K562 (cell line): ENCODE measurements around the gene GALNT5. TPM values are rescaled to one million over a fixed set of nuclear protein-coding genes. Genes with fewer than 3 reads are reported as not detected.

Source experiments
- ATAC-seq: fragments of 200-7000 bp; cut with Tn5 transposase; 3 replicates; pipeline ENCODE4 v1.9.1; 2020; ENCODE audit warnings: moderate library complexity
- BruUV-seq: library from RNA; stranded (reverse); fragments of 400-500 nt; replicated peaks from 2 replicates; lab custom pipeline; 2021; lab: Mats Ljungman, UMichigan
- CTCF ChIA-PET: fragments of 300-600 bp; formaldehyde crosslinking; extraction: SDS; loops from one replicate; lab custom pipeline; 2021; ENCODE audit warnings: low intra/inter-chr PET ratio; lab: Yijun Ruan, JAX
- POLR2A ChIA-PET: fragments of 300-600, 350-650 bp; sonication (Branson Sonifier 250); formaldehyde crosslinking; extraction: SDS; loops from one replicate; lab custom pipeline; 2021; ENCODE audit warnings: antibody characterized with exemption, inconsistent platforms; lab: Yijun Ruan, JAX
- DNase-seq, 4 experiments: peaks; one replicate each; pipeline versions ENCODE4 v3.0.0 to v3.0.0-alpha.2; 2011 to 2018; ENCODE audit warnings: low spot score in 3 of 4, mixed read lengths in 3 of 4; ENCODE audit errors: extremely low read depth in 1 of 4
- FAIRE-seq: peaks from 2 replicates; lab custom pipeline; 2011; peaks lifted over from hg19 to GRCh38; lab: Jason Lieb, UNC
- H2AFZ ChIP-seq: 2 replicates; pipeline ENCODE4 v1.6.0; 2011; ENCODE audit warnings: low read depth, low read length, control low read depth, inconsistent platforms
- H3K27ac ChIP-seq: fragments of 200-600 bp; 3 replicates; pipeline ENCODE4 v1.8.0; 2011; ENCODE audit warnings: low read depth, mild to moderate bottlenecking, control low read depth, inconsistent platforms, low read length, moderate library complexity, mixed read lengths; ENCODE audit errors: extremely low read depth
- H3K27me3 ChIP-seq, 2 experiments: fragments of 300-600 bp in 1 of 2; 2 replicates in 1 of 2; 3 replicates in 1 of 2; pipeline versions ENCODE4 v1.6.0 to v1.8.0; 2011; ENCODE audit warnings: inconsistent platforms in 2 of 2, low read length in 2 of 2, mild to moderate bottlenecking in 1 of 2, mixed read lengths in 1 of 2, moderate library complexity in 1 of 2; ENCODE audit not compliant: control insufficient read depth in 2 of 2, insufficient read depth in 2 of 2
- H3K36me3 ChIP-seq: fragments of 300-600 bp; 3 replicates; pipeline ENCODE4 v1.8.0; 2011; ENCODE audit warnings: mild to moderate bottlenecking, low read length, inconsistent platforms; ENCODE audit not compliant: control insufficient read depth, insufficient read depth
- H3K4me1 ChIP-seq, 2 experiments: fragments of 200-600 bp in 1 of 2; replicated peaks in 1 of 2; 2 replicates in 1 of 2; 3 replicates in 1 of 2; pipeline versions ENCODE4 v1.5.1 to v1.8.0; 2011; ENCODE audit warnings: inconsistent platforms in 2 of 2, low read length in 2 of 2, mild to moderate bottlenecking in 1 of 2, mixed read lengths in 1 of 2, moderate library complexity in 1 of 2; ENCODE audit not compliant: control insufficient read depth in 2 of 2, insufficient read depth in 2 of 2
- H3K4me2 ChIP-seq: 2 replicates; pipeline ENCODE4 v1.6.1; 2011; ENCODE audit warnings: low read length, control low read depth, inconsistent platforms, mixed read lengths; ENCODE audit not compliant: insufficient read depth
- H3K4me3 ChIP-seq: fragments of 200-600 bp; sonication (generic), shearing (Covaris generic); 2 replicates; pipeline ENCODE4 v1.5.1; 2016; ENCODE audit warnings: control low read depth, inconsistent platforms
- H3K79me2 ChIP-seq: fragments of 200-600 bp; 3 replicates; pipeline ENCODE4 v1.8.0; 2011; ENCODE audit warnings: low read length, inconsistent platforms; ENCODE audit not compliant: control insufficient read depth, insufficient read depth
- H3K9ac ChIP-seq, 2 experiments: 2 replicates each; pipeline versions ENCODE4 v1.6.0 to v1.6.1; 2011; ENCODE audit warnings: low read depth in 2 of 2, low read length in 2 of 2, control low read depth in 1 of 2, inconsistent platforms in 1 of 2, mild to moderate bottlenecking in 1 of 2, mixed read lengths in 1 of 2; ENCODE audit not compliant: insufficient read depth in 1 of 2
- H3K9me1 ChIP-seq: one replicate; pipeline ENCODE4 v1.6.0; 2011; ENCODE audit warnings: inconsistent platforms, mild to moderate bottlenecking, low read length, moderate library complexity; ENCODE audit not compliant: control insufficient read depth, insufficient read depth
- H3K9me3 ChIP-seq: replicated peaks from 2 replicates; pipeline ENCODE4 v1.5.1; 2011; ENCODE audit warnings: low read depth, low read length, inconsistent platforms; ENCODE audit not compliant: control insufficient read depth, insufficient read depth
- H4K20me1 ChIP-seq: replicated peaks from 2 replicates; pipeline ENCODE4 v1.6.1; 2011; ENCODE audit warnings: low read length, inconsistent platforms, mixed read lengths; ENCODE audit not compliant: control insufficient read depth, insufficient read depth
- ATF1 ChIP-seq, 2 experiments: fragments of 450-650 bp in 1 of 2; IDR thresholded peaks; 2 replicates each; pipeline ENCODE4 v1.6.1; 2016; ENCODE audit warnings: missing compliant biosample characterization in 1 of 2, missing genetic modification characterization in 1 of 2
- CSDE1 ChIP-seq, 2 experiments: fragments of 450-650 bp; IDR thresholded peaks; 2 replicates each; pipeline ENCODE4 v1.6.1; 2016; ENCODE audit warnings: mild to moderate bottlenecking in 1 of 2
- KLF16 ChIP-seq: IDR thresholded peaks from 2 replicates; pipeline ENCODE4 v1.6.1; 2016; ENCODE audit warnings: antibody characterized with exemption
- L3MBTL2 ChIP-seq: fragments of 450-650 bp; IDR thresholded peaks from 2 replicates; pipeline ENCODE4 v1.6.1; 2016; ENCODE audit warnings: mild to moderate bottlenecking, moderate library complexity
- NELFE ChIP-seq: IDR thresholded peaks from 2 replicates; pipeline ENCODE4 v1.6.1; 2011; ENCODE audit warnings: mild to moderate bottlenecking; ENCODE audit not compliant: insufficient read depth, insufficient read length
- POLR2B ChIP-seq: fragments of 450-650 bp; IDR thresholded peaks from 2 replicates; pipeline ENCODE4 v1.6.1; 2018; ENCODE audit warnings: low read depth; ENCODE audit not compliant: partially characterized antibody
- TCF3 ChIP-seq: sonication (generic); formaldehyde crosslinking; IDR thresholded peaks from 2 replicates; pipeline ENCODE4 v1.4.0; 2020; ENCODE audit warnings: mild to moderate bottlenecking, missing genetic modification reagents
- TRIM24 ChIP-seq, 2 experiments: fragments of 450-650 bp; IDR thresholded peaks; 2 replicates each; pipeline ENCODE4 v1.6.1; 2016
- WHSC1 ChIP-seq: IDR thresholded peaks from one replicate; pipeline ENCODE4 v1.6.1; 2012; ENCODE audit warnings: low read length, control low read depth, inconsistent platforms
- ZC3H4 ChIP-seq: sonication (generic); formaldehyde crosslinking; IDR thresholded peaks from 2 replicates; pipeline ENCODE4 v1.9.0; 2021; ENCODE audit warnings: missing genetic modification reagents, borderline replicate concordance
- ZNF444 ChIP-seq: fragments of 250-450 bp; sonication (Bioruptor Pico); IDR thresholded peaks from 2 replicates; pipeline ENCODE4 v1.4.0; 2020; ENCODE audit warnings: mild to moderate bottlenecking, moderate library complexity
- WGBS: fragments of 100-300 bp; shearing (Covaris generic); methylation state at CpG from one replicate; pipeline ENCODE4 v1.1.6; 2016; ENCODE audit warnings: low coverage, mixed read lengths; ENCODE audit not compliant: insufficient coverage; ENCODE audit errors: missing lambda C conversion rate; 5-methylcytosine and 5-hydroxymethylcytosine counted together
- in situ Hi-C: fragments of 300-500 bp; cut with MboI; formaldehyde crosslinking; loops from 4 replicates; pipeline ENCODE4 v1.15.0; 2018; ENCODE audit warnings: inconsistent platforms, mixed read lengths
- intact Hi-C: fragments of 100-400 bp; cut with micrococcal nuclease; formaldehyde crosslinking; loops from 2 replicates; pipeline ENCODE4 v1.14.2; 2022
- polyA plus RNA-seq, 8 experiments: library from polyadenylated mRNA; depleted of rRNA in 4 of 8; stranded (reverse) in 5 of 8; unstranded in 3 of 8; fragments of >200 nt; fragmentation: Nextera tagmentation in 2 of 8; fragmentation: Illumina TruSeq in 1 of 8; extraction: Ambion mirVana in 2 of 8; extraction: Trizol in 1 of 8; gene quantifications; 2 replicates each; pipeline versions ENCODE4 v1.2.1 to v1.2.3, GENCODE V29; 2011 to 2014; ENCODE audit warnings: inconsistent platforms in 1 of 8, missing spikeins in 1 of 8
- total RNA-seq, 7 experiments: library from RNA; depleted of rRNA in 6 of 7; stranded (reverse); fragments of >200 nt in 6 of 7; fragmentation: Illumina TruSeq in 2 of 7; extraction: Trizol in 2 of 7; gene quantifications; 2 replicates each; pipeline versions ENCODE4 v1.2.1 to v1.2.3, GENCODE V29; 2011 to 2021; ENCODE audit warnings: low replicate concordance in 1 of 7
- TF ChIP-seq, protein P1 (sequence below), 2 experiments: fragments of 450-650 bp in 1 of 2; IDR thresholded peaks; 2 replicates each; pipeline ENCODE4 v1.6.1; 2011 to 2017; ENCODE audit warnings: low read depth in 2 of 2, antibody characterized with exemption in 1 of 2, borderline replicate concordance in 1 of 2, low read length in 1 of 2, mild to moderate bottlenecking in 1 of 2, mixed read lengths in 1 of 2; ENCODE audit not compliant: control insufficient read depth in 1 of 2
- TF ChIP-seq, protein P2 (sequence below): fragments of 250-450 bp; sonication (Bioruptor Pico); IDR thresholded peaks from 2 replicates; pipeline ENCODE4 v1.5.0; 2022; ENCODE audit warnings: mild to moderate bottlenecking
- TF ChIP-seq, protein P3 (sequence below), 2 experiments: fragments of 200-800 bp in 1 of 2; sonication (Bioruptor generic) in 1 of 2; sonication (generic) in 1 of 2; formaldehyde crosslinking in 1 of 2; IDR thresholded peaks in 1 of 2; conservative IDR thresholded peaks in 1 of 2; 2 replicates each; pipeline versions ENCODE4 v1.5.0 to v1.6.1; 2016 to 2020; ENCODE audit warnings: missing compliant biosample characterization in 1 of 2, missing genetic modification characterization in 1 of 2, missing genetic modification reagents in 1 of 2

Gene GALNT5
- total and polyA plus RNA-seq, 9 of the 15 experiments (the other 6 are each of a cell fraction or from before 2014, with no cell fraction given): 21.6 to 73.0 (median 54.7) TPM

DNA sequence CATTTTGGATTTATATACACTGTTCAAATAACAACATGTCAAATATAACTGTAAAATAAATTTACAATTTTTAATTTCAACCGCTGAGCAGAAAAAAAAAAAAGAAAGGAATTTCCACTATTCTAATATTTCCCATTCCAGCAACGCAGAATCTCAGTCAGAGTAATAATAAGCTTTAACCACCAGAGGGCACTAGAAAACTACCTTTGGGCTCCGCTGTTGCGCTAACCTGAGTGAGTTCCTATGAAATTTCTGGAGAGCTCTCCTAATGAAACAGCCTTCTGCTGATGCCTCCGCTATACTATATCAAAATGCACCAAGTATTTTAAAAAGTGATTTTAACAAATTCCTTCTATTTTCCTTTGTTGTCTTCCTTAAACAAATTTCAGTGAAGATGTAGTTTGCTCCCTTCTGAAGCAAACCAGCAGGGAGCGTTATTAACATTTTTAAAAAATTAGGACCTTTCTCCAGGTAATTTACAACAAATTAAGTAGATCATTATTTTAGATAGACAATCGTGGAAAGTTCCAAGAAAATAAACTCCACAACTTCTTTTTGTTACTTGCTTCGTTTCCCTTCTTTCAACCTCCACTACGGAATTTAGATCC, 45.1 kb downstream of the GALNT5 start (continued):
- TF ChIP-seq WHSC1 (no peak), TCF3 (CRISPR knock-in tag) (no peak), CSDE1 (IDR thresholded peaks at IDR 0.05) (no peak), KLF16 (0 out of 2 replicates have a peak, but pooled peaks have one; percentile 16), NELFE (no peak)

DNA sequence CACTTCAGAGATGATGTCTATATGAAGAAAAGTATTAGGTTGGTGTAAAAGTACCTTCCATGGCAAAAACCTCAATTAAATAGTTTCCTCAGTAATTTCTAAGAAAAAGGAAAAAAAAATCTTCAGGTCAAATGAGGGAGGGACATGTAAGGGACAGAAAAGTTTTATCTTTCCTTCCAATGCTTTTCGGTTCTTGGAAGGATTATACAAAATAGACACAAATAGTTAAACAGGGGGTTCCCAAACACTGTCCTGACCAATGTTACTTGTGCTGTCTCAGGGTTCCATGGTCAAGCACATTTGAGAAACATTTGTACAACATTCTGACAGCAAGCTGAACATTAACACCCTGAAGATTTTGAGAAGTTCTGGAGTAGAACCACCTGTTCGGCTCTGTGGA, 46.1 kb downstream of the GALNT5 start:
- H3K9me1 ChIP-seq: no peaks in the 10 kb centered on the region
- H3K9ac ChIP-seq: no peak overlapping the region
- ChIA-PET POLR2A (interaction anchor here (1.0 kb wide), 1 partner anchor 21 kb away, joined by 8 read pairs; no protein-coding TSS in a partner anchor), CTCF (no interaction called here)
- no peaks in the 10 kb centered on the region for H3K27me3 ChIP-seq
- in situ Hi-C loops (no loop called here), intact Hi-C loops (loop anchor here (2.0 to 5.0 kb wide), 5 partner anchors 37 to 707 kb away; no protein-coding TSS in a partner anchor)
- peaks cover 68% of the 10 kb centered on the region for H3K36me3 ChIP-seq
- no peaks in the 10 kb centered on the region for H4K20me1 ChIP-seq
- peak in 1 of 4 experiments; percentile 37 for DNase-seq
- peaks cover 0 to 17% of the 10 kb centered on the region in 2 experiments; a peak in 2 of 5 replicates for H3K4me1 ChIP-seq
- ATAC-seq: peak; percentile 15
- 42% methylated on average over 2 of the region's 2 CpGs for WGBS
- no peak overlapping the region for H2AFZ ChIP-seq
- BruUV-seq: no TSS peak
- H3K4me2 ChIP-seq: no peak overlapping the region
- no peaks in the 10 kb centered on the region for H3K79me2 ChIP-seq
- no peak overlapping the region for H3K27ac ChIP-seq
- peak; percentile 61 for FAIRE-seq
- H3K9me3 ChIP-seq: no peaks in the 10 kb centered on the region
- no peak overlapping the region for H3K4me3 ChIP-seq
- TF ChIP-seq ZC3H4 (CRISPR knock-in tag): no peak
- TF ChIP-seq L3MBTL2: no peak; the same call in 1 of the 2 replicates
- TF ChIP-seq, protein P1, sequence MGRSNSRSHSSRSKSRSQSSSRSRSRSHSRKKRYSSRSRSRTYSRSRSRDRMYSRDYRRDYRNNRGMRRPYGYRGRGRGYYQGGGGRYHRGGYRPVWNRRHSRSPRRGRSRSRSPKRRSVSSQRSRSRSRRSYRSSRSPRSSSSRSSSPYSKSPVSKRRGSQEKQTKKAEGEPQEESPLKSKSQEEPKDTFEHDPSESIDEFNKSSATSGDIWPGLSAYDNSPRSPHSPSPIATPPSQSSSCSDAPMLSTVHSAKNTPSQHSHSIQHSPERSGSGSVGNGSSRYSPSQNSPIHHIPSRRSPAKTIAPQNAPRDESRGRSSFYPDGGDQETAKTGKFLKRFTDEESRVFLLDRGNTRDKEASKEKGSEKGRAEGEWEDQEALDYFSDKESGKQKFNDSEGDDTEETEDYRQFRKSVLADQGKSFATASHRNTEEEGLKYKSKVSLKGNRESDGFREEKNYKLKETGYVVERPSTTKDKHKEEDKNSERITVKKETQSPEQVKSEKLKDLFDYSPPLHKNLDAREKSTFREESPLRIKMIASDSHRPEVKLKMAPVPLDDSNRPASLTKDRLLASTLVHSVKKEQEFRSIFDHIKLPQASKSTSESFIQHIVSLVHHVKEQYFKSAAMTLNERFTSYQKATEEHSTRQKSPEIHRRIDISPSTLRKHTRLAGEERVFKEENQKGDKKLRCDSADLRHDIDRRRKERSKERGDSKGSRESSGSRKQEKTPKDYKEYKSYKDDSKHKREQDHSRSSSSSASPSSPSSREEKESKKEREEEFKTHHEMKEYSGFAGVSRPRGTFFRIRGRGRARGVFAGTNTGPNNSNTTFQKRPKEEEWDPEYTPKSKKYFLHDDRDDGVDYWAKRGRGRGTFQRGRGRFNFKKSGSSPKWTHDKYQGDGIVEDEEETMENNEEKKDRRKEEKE (IDR thresholded peaks at IDR 0.05; ENCODE audit: borderline replicate concordance in 1 of 2, control insufficient read depth in 1 of 2, low read depth in 2 of 2, low read length in 1 of 2): no peak
- no peak for TF ChIP-seq TRIM24 (IDR thresholded peaks at IDR 0.05)
- TF ChIP-seq ATF1 (CRISPR knock-in tag; IDR thresholded peaks at IDR 0.05): no peak
- no peak for TF ChIP-seq ATF1 (tag; IDR thresholded peaks at IDR 0.05)
- no peak for TF ChIP-seq POLR2B
- TF ChIP-seq, protein P2, sequence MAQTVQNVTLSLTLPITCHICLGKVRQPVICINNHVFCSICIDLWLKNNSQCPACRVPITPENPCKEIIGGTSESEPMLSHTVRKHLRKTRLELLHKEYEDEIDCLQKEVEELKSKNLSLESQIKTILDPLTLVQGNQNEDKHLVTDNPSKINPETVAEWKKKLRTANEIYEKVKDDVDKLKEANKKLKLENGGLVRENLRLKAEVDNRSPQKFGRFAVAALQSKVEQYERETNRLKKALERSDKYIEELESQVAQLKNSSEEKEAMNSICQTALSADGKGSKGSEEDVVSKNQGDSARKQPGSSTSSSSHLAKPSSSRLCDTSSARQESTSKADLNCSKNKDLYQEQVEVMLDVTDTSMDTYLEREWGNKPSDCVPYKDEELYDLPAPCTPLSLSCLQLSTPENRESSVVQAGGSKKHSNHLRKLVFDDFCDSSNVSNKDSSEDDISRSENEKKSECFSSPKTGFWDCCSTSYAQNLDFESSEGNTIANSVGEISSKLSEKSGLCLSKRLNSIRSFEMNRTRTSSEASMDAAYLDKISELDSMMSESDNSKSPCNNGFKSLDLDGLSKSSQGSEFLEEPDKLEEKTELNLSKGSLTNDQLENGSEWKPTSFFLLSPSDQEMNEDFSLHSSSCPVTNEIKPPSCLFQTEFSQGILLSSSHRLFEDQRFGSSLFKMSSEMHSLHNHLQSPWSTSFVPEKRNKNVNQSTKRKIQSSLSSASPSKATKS (CRISPR knock-in tag): no peak
- no peak for TF ChIP-seq ZNF444 (CRISPR knock-in tag)
- TF ChIP-seq, protein P3, sequence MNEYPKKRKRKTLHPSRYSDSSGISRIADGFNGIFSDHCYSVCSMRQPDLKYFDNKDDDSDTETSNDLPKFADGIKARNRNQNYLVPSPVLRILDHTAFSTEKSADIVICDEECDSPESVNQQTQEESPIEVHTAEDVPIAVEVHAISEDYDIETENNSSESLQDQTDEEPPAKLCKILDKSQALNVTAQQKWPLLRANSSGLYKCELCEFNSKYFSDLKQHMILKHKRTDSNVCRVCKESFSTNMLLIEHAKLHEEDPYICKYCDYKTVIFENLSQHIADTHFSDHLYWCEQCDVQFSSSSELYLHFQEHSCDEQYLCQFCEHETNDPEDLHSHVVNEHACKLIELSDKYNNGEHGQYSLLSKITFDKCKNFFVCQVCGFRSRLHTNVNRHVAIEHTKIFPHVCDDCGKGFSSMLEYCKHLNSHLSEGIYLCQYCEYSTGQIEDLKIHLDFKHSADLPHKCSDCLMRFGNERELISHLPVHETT (CRISPR knock-in tag; conservative IDR thresholded peaks at IDR 0.05 in 1 of 2, IDR thresholded peaks at IDR 0.05 in 1 of 2): no peak
